Measurements from ENCODE around the gene COASY. TPM values are rescaled to one million over a fixed set of nuclear protein-coding genes. Genes with fewer than 3 reads are reported as not detected.

COASY gene
- total RNA-seq, 1 experiment from 2014 or later: 131 TPM

- no peak for TF ChIP-seq ELF4 (CRISPR knock-in tag; IDR thresholded peaks at IDR 0.05; ENCODE audit: low read depth)
- no peak for TF ChIP-seq CREB1 (CRISPR knock-in tag; IDR thresholded peaks at IDR 0.05)
- TF ChIP-seq SMAD3 (CRISPR knock-in tag; IDR thresholded peaks at IDR 0.05; ENCODE audit: borderline replicate concordance): peak; percentile 80; the same call in 1 of the 2 replicates
- TF ChIP-seq, protein P1, sequence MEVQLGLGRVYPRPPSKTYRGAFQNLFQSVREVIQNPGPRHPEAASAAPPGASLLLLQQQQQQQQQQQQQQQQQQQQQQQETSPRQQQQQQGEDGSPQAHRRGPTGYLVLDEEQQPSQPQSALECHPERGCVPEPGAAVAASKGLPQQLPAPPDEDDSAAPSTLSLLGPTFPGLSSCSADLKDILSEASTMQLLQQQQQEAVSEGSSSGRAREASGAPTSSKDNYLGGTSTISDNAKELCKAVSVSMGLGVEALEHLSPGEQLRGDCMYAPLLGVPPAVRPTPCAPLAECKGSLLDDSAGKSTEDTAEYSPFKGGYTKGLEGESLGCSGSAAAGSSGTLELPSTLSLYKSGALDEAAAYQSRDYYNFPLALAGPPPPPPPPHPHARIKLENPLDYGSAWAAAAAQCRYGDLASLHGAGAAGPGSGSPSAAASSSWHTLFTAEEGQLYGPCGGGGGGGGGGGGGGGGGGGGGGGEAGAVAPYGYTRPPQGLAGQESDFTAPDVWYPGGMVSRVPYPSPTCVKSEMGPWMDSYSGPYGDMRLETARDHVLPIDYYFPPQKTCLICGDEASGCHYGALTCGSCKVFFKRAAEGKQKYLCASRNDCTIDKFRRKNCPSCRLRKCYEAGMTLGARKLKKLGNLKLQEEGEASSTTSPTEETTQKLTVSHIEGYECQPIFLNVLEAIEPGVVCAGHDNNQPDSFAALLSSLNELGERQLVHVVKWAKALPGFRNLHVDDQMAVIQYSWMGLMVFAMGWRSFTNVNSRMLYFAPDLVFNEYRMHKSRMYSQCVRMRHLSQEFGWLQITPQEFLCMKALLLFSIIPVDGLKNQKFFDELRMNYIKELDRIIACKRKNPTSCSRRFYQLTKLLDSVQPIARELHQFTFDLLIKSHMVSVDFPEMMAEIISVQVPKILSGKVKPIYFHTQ (CRISPR knock-in tag; IDR thresholded peaks at IDR 0.05): no peak
- 0 out of 2 replicates have a peak, but pooled peaks have one; percentile 52 for TF ChIP-seq ZNF232 (CRISPR knock-in tag; IDR thresholded peaks at IDR 0.05)
- TF ChIP-seq JUN (CRISPR knock-in tag; IDR thresholded peaks at IDR 0.05): 0 out of 2 replicates have a peak, but pooled peaks have one; percentile 22
- peak; percentile 89; the same call in 1 of the 2 replicates for TF ChIP-seq CREM (CRISPR knock-in tag; IDR thresholded peaks at IDR 0.05)
- TF ChIP-seq TCF7 (CRISPR knock-in tag; IDR thresholded peaks at IDR 0.05; ENCODE audit: low read depth): no peak; the same call in 1 of the 2 replicates
- no peak for TF ChIP-seq NFYB (CRISPR knock-in tag; conservative IDR thresholded peaks at IDR 0.05; ENCODE audit: low read depth)
- TF ChIP-seq CTCF (IDR thresholded peaks at IDR 0.05): no peak
- TF ChIP-seq, protein P2, sequence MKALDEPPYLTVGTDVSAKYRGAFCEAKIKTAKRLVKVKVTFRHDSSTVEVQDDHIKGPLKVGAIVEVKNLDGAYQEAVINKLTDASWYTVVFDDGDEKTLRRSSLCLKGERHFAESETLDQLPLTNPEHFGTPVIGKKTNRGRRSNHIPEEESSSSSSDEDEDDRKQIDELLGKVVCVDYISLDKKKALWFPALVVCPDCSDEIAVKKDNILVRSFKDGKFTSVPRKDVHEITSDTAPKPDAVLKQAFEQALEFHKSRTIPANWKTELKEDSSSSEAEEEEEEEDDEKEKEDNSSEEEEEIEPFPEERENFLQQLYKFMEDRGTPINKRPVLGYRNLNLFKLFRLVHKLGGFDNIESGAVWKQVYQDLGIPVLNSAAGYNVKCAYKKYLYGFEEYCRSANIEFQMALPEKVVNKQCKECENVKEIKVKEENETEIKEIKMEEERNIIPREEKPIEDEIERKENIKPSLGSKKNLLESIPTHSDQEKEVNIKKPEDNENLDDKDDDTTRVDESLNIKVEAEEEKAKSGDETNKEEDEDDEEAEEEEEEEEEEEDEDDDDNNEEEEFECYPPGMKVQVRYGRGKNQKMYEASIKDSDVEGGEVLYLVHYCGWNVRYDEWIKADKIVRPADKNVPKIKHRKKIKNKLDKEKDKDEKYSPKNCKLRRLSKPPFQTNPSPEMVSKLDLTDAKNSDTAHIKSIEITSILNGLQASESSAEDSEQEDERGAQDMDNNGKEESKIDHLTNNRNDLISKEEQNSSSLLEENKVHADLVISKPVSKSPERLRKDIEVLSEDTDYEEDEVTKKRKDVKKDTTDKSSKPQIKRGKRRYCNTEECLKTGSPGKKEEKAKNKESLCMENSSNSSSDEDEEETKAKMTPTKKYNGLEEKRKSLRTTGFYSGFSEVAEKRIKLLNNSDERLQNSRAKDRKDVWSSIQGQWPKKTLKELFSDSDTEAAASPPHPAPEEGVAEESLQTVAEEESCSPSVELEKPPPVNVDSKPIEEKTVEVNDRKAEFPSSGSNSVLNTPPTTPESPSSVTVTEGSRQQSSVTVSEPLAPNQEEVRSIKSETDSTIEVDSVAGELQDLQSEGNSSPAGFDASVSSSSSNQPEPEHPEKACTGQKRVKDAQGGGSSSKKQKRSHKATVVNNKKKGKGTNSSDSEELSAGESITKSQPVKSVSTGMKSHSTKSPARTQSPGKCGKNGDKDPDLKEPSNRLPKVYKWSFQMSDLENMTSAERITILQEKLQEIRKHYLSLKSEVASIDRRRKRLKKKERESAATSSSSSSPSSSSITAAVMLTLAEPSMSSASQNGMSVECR (CRISPR knock-in tag; IDR thresholded peaks at IDR 0.05; ENCODE audit: borderline replicate concordance): 0 out of 2 replicates have a peak, but pooled peaks have one; percentile 53
- TF ChIP-seq SP1 (CRISPR knock-in tag; conservative IDR thresholded peaks at IDR 0.05): peak; percentile 88
- 0 out of 2 replicates have a peak, but pooled peaks have one; percentile 23 for TF ChIP-seq ZNF138 (CRISPR knock-in tag; conservative IDR thresholded peaks at IDR 0.05)
- TF ChIP-seq ETV6 (CRISPR knock-in tag; IDR thresholded peaks at IDR 0.05): peak; percentile 93
- TF ChIP-seq ZMAT4 (CRISPR knock-in tag; IDR thresholded peaks at IDR 0.05): no peak
- no peak for TF ChIP-seq CDX4 (CRISPR knock-in tag; IDR thresholded peaks at IDR 0.05; ENCODE audit: borderline replicate concordance)
- peak; percentile 84 for TF ChIP-seq GABPB1 (CRISPR knock-in tag; IDR thresholded peaks at IDR 0.05)
- TF ChIP-seq MYBL2 (CRISPR knock-in tag; IDR thresholded peaks at IDR 0.05): peak; percentile 86; the same call in 1 of the 2 replicates
- no peak for TF ChIP-seq SOX15 (CRISPR knock-in tag; IDR thresholded peaks at IDR 0.05)
- TF ChIP-seq, protein P3, sequence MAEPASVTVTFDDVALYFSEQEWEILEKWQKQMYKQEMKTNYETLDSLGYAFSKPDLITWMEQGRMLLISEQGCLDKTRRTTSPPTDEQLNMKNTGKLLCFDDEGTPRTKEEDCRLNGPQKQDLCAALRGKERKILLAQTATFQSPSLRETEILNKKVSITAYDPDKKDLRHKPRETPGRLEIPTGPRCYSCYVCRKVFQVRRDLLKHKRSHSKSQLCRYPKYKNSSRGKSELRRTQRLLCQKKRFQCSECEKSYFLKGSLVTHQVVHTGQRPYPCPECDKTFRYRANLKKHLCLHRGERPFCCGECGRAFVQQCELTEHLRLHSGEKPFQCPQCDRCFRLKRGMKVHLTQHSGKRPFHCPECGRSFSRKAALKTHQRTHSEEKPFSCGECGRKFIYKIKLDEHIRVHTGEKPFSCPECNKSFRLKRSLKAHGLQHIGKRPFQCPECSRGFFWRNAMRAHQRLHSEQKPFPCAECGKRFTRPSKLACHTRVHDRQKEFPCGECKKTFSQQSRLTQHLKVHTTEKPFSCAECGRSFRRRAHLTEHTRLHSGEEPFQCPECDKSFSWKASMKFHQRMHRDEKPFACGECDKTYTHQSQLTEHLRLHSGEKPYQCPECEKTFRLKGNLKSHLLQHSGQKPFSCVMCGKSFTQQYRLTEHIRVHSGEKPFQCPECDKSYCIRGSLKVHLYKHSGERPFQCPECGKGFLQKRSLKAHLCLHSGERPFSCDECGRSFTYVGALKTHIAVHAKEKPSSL (CRISPR knock-in tag; conservative IDR thresholded peaks at IDR 0.05): no peak
- TF ChIP-seq ZNF263 (CRISPR knock-in tag; IDR thresholded peaks at IDR 0.05; ENCODE audit: low read depth): no peak
- no peak for TF ChIP-seq E2F1 (CRISPR knock-in tag; IDR thresholded peaks at IDR 0.05)
- no peak for TF ChIP-seq EMX1 (CRISPR knock-in tag; IDR thresholded peaks at IDR 0.05)
- TF ChIP-seq, protein P4, sequence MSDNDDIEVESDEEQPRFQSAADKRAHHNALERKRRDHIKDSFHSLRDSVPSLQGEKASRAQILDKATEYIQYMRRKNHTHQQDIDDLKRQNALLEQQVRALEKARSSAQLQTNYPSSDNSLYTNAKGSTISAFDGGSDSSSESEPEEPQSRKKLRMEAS (CRISPR knock-in tag; IDR thresholded peaks at IDR 0.05): peak; percentile 90
These were observed 7.5 kb upstream of the COASY start (continued) for GRCh38 chr17:42554250-42555121.

Measured in WTC11 (cell line).